Epithelial cell of proximal tubule (primary cell): Measurements from ENCODE around the gene AXDND1. TPM values are rescaled to one million over a fixed set of nuclear protein-coding genes. Genes with fewer than 3 reads are reported as not detected.
"Not testable (repeated sequence)": the region's sequence is repeated elsewhere in the genome, so short reads cannot be mapped to it uniquely, and the experiment has no call there.

Source experiments
- DNase-seq: peaks from one replicate; pipeline ENCODE4 v3.0.0-alpha.2; 2011; ENCODE audit warnings: low read depth
- H3K4me3 ChIP-seq: 2 replicates; pipeline ENCODE4 v1.5.1; 2011; ENCODE audit warnings: low read depth, mild to moderate bottlenecking, low read length
- CTCF ChIP-seq: conservative IDR thresholded peaks from 2 replicates; pipeline ENCODE4 v1.5.1; 2012; ENCODE audit warnings: low read depth, mild to moderate bottlenecking, low read length
- total RNA-seq: library from RNA; depleted of rRNA; stranded (reverse); fragments of >200 nt; gene quantifications from 2 replicates; pipeline ENCODE4 v1.2.3, GENCODE V29; 2015

The AXDND1 gene
- total RNA-seq, 1 donor from 2014 or later = not detected

GRCh38 chr1:179393721-179394120, 27.9 kb downstream of the AXDND1 start:
- no peak for DNase-seq
- no peak for TF ChIP-seq CTCF
- H3K4me3 ChIP-seq = no peak overlapping the region

GRCh38 chr1:179399399-179399798, 33.6 kb downstream of the AXDND1 start:
- not testable (repeated sequence) for H3K4me3 ChIP-seq, DNase-seq

GRCh38 chr1:179417760-179418159, 52.0 kb downstream of the AXDND1 start:
- not testable (repeated sequence) for DNase-seq

GRCh38 chr1:179418706-179419105, 52.9 kb downstream of the AXDND1 start:
- not testable (repeated sequence) for DNase-seq, H3K4me3 ChIP-seq

More at GRCh38 chr1:179417760-179418159, 52.0 kb downstream of the AXDND1 start:
- H3K4me3 ChIP-seq = not testable (repeated sequence)

- no peak for DNase-seq
- no peak overlapping the region for H3K4me3 ChIP-seq
- TF ChIP-seq CTCF = no peak
Observed at GRCh38 chr1:179424610-179425009, 58.8 kb downstream of the AXDND1 start.

GRCh38 chr1:179425186-179425585, 59.4 kb downstream of the AXDND1 start:
- no peak overlapping the region for H3K4me3 ChIP-seq
- no peak for DNase-seq
- no peak for TF ChIP-seq CTCF

- DNase-seq = no peak
- H3K4me3 ChIP-seq = no peak overlapping the region
- TF ChIP-seq CTCF = no peak
Observed at GRCh38 chr1:179437171-179437570, 71.4 kb downstream of the AXDND1 start.

- not testable (repeated sequence) for DNase-seq, H3K4me3 ChIP-seq
Observed at GRCh38 chr1:179439646-179440045, 73.9 kb downstream of the AXDND1 start.

- DNase-seq, H3K4me3 ChIP-seq: not testable (repeated sequence)
Observed at GRCh38 chr1:179440301-179440700, 74.5 kb downstream of the AXDND1 start.

GRCh38 chr1:179440971-179441370, 75.2 kb downstream of the AXDND1 start:
- H3K4me3 ChIP-seq = no peak overlapping the region
- no peak for DNase-seq
- no peak for TF ChIP-seq CTCF
